Stimulated activated CD8-positive, alpha-beta memory T cell treated with anti-CD3 and anti-CD28 coated beads, Interleukin-4, amount 100 ng/mL, for 48 hours (primary cell): ENCODE measurements around the gene MYBPC2.

ENCODE experiments used
- DNase-seq: peaks from one replicate; pipeline ENCODE4 v3.0.0-alpha.2; 2020

MYBPC2 gene

DNA sequence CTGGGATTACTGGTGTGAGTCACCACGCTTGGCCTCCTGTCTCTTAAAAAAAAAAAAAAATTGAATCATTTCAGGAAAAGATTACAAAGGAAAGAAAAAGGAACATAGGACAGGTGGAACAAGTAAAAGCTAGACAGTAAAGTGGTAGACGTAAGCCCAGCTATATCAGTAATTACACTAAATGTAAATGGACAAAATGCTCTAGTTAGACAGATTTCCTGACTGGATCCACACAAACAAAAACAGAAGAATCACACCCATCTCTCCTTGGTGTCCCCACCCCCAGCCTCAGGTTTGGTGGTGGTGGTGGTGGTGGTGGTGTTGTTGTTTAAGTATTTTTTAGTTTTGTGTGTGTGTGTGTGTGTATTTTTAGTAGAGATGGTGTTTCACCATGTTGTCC is 20.3 kb upstream of the MYBPC2 start:
- no peak for DNase-seq

DNA sequence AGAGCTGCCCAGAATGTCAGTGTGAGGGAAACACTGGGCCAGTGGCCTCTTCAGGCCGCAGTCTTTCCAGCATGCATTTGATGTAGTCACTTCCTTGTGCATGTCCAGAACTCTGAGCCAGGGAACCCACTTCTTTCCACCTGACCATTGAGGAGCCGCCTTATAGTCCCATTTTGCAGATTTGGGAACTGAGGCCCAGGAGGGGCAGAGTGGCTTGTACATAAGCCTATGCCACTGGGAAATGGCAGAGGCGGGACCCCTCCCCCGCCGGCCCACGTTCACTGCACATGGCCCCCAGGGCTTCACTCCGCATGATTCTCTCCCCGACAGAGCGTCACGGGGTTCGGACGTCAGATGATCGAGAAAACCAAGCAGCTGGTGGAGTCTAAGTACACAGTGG is 19.6 kb upstream of the MYBPC2 start:
- DNase-seq: no peak

DNA sequence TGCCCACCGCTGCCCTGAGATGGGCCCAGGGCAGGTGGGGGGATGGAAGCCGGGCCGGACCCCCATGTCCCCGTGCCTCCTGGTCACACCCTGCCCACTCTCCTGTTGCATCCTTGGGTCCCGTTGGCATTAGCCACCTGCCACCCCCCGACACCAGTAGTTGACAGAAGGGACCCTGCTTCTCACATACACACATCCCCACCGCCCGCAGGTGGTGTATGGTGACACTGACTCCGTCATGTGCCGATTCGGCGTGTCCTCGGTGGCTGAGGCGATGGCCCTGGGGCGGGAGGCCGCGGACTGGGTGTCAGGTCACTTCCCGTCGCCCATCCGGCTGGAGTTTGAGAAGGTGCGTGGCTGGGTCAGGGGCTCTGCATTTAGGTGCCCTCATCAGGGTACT is 19.2 kb upstream of the MYBPC2 start:
- DNase-seq: no peak

DNA sequence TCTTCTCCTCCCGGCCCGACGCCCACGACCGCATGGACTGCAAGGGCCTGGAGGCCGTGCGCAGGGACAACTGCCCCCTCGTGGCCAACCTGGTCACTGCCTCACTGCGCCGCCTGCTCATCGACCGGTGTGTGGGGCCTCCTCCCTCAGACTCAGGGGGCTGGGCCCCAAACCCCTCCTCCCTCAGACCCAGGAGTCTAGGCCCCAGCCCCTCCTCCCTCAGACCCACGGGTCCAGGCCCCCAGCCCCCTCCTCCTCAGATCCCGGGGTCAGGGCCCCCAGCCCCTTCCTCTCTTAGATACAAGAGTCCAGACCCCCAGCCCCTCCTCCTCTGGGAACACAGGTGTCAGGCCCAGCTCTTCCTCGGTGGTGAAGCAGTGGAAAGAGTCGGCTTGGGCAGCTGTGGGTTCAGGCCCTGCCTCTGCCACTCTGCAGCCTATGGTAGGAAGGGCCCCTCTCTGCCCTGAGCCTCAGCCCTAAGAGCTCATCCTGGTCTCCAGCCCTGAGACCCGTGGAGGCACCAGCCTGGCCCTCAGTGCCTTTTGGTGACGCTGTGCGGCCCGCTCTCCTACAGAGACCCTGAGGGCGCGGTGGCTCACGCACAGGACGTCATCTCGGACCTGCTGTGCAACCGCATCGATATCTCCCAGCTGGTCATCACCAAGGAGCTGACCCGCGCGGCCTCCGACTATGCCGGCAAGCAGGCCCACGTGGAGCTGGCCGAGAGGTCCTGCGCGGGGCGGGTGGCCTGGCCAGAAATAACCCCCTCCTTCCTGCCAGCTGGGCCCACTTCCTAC is 17.6 kb upstream of the MYBPC2 start:
- DNase-seq: peak; percentile 91

DNA sequence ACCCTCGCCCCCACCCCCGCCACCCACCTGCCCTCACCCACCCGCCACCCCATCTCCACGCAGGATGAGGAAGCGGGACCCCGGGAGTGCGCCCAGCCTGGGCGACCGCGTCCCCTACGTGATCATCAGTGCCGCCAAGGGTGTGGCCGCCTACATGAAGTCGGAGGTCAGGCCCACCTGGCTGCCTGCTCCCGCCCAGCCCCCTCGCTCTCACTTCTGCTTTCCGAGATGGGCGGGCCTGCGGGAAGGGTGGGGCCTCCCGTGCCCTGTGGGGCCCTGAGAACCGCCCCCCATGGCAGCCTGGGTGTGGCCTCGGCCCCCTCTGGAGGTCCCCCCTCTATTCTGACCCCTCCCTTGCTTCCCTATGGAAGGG is 17.0 kb upstream of the MYBPC2 start:
- DNase-seq: no peak

DNA sequence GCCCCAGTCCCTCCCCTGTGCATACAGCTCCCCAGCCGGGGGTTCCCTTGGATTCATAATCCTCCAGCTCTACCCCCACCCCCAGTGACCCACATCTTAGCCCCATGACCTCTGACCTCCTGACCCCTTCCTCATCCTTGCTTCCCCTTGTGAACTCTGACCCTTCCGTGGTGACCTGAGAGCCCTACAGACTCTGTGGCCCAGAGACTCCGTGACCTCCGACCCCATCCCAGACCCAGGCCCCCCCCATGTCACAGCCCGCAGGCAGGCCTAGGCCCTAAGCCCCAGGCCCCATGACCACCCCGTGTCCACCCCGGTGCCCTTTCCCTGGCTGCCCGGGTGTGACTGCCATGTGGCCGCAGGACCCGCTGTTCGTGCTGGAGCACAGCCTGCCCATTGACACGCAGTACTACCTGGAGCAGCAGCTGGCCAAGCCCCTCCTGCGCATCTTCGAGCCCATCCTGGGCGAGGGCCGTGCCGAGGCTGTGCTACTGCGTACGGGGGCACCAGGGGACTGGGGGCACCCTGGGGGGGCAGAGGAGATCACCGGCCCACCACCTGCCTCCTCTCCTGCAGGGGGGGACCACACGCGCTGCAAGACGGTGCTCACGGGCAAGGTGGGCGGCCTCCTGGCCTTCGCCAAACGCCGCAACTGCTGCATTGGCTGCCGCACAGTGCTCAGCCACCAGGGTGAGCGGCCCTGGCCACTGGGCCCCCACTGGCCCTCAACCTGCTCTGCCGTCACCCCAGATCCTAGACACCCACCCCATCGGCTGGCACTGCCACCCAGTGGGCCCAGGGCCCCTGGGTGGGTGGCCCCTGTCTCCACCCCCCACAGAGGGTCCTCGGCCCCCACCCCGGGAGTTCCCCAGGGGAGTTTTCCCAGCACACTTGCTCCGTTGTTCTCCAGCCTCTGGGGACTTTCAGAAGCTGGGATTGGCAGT is 16.4 kb upstream of the MYBPC2 start:
- DNase-seq: no peak

DNA sequence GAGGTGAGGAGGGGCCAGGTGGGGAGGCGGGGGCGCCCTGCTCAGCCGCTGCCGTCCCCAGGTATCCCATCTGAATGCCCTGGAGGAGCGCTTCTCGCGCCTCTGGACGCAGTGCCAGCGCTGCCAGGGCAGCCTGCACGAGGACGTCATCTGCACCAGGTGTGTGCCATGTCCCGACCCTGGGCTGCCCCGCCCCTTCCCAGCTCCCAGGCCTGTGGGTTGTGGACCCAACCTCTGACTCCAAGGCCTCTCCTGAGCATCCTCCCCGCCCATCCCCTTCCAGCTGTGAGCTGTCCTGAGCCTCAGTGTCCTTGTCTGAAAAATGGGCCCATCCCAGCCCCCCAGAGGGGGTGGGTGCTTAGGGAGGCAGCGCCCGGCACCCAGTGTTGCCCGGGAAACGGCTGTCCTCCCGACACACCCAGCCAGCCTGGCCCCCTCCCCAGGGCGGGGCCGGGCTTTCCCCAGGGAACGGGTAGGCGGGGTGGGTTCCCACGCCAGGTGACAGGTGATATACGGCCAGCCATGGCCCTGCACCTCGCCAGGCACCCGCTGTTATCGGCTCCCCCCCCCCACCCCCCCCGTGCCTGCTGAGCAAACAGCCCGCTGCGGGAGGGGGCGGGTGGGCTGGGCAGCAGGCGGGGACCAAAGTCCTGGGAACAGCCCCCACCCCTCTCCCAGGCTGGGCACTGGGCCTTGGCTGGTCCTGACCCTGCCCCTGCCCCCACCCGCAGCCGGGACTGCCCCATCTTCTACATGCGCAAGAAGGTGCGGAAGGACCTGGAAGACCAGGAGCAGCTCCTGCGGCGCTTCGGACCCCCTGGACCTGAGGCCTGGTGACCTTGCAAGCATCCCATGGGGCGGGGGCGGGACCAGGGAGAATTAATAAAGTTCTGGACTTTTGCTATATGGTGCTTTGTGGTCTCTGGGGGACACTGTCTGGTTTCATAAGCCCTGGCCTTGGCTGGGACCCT is 15.3 kb upstream of the MYBPC2 start:
- DNase-seq: no peak

DNA sequence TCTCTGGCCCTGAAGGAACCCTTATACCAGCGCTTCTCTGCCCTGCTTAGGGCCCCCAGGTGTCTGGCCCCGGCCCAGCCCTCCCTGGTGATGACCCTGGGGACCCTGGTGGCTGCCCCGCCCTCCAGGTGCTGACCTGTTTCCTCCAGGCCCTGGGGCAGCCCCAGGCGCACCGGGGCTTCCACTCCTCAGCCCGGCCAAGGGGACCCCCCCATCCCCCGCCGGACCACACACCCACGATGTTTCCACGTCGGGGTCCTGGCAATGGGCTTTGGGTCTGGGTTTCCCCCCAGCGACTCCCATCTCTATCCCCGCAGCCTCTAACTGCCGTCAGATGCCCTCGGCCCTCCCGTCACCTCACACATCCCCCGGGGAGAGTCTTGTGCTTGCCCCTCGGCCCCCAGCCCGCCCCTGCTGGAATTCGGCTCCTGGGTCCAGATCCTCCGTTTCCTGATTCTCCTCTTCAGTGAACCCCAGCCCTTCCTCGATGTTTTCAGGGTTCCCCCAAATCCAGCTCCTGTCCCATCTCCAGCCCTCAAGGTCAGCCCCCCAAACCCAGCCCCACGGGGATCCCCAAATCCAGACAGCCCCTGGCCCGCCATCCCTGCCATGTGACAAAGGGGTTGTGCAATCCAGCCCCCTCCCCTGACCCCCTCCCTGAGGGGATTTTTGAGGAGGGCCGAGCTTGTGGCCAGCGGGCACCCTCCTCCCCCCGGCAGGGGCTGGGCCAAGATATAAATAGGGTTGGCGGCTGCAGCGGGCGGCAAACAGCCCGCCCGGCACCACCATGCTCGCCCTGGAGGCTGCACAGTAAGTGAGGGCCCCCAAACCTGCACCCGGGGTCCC is 14.3 kb upstream of the MYBPC2 start, which contains the start of gene SPIB:
Gene SPIB (plus strand): TSS at position 763 of the 846 bp plus-strand sequence. CDS start 25 bp downstream, at position 788.
- DNase-seq: no peak

DNA sequence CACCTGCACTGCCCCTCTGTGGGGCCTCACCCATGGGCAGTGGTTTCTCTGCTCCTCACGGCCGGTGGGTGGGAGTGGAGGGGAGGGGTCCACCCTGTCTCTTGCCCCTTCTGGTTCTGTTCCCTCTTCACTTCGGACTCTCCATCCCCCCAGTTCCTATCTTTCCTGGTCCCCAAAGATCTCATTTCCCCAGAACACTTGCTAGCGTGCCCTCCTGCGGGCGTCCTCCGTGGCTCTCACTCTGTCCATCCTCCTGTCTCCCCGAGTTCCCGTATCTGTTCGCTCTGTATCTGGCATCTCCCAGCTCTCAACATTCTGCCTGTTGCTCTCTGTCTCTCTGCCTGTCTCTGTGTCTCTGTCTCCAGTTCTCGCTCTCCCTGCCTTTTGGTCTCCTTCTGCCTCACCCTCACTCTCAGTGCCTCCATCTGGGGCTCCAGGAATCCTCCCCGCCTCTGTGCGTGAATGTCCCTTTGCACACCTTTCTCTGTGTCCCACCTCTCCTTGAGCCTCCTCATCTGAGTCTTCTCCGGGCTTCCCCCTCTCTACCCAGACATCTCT is 13.6 kb upstream of the MYBPC2 start:
- no peak for DNase-seq

DNA sequence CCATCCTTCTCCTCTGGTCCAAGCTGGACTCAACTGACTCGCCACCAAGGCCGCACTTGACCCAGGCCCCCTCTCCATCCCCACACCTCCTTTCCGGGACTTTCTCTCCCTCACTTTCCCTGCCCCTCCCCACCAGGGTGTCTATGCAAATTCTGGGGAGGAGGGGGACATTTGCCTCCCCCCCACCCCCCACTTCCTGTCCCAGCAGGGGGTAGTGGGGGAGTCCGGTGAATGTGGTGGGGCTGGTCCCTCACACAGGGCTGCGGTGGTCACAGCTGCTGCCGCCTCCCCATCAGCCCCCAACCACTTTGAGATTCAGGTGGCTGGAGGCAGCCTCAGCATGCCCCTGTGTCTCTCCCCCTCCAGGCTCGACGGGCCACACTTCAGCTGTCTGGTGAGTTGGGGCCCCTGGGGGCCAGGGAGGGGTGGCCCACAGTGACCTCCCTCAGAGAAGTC is 13.1 kb upstream of the MYBPC2 start:
- DNase-seq: no peak

DNA sequence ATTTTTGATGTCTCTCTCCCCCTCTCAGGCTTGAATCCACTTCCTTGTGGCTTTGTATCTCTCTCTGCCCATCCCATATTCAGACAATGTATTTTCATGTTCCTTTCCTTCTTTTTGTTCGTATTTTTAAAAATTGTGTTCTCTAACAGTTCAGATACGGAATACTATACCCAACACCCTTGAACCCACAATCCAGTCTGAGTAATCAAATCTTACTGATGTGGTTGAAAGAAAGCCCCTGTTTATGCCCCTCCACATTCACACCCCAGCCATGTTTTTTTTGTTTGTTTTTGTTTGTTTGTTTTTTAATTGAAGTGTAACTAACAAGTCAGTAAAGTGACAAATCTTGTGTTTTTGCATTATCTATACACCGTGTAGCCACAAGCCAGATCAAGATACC is 12.6 kb upstream of the MYBPC2 start:
- no peak for DNase-seq

DNA sequence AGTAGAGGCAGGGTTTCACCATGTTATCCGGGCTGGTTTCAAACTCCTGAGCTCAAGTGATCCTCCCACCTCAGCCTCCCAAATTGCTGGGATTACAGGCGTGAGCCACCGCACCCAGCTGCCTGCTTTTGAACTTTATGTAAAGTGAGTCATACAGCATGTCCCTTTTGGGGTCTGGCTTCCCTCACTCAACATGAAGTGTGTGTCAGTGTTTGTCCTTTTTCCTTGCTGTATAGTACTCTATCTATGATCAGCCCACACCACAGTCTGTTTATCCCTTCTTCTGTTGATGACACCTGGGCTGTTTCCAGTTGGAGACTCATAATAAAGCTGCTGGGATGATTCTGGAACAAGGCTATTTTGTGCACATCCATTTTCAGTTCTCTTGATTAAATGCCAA is 11.9 kb upstream of the MYBPC2 start:
- DNase-seq: no peak

DNA sequence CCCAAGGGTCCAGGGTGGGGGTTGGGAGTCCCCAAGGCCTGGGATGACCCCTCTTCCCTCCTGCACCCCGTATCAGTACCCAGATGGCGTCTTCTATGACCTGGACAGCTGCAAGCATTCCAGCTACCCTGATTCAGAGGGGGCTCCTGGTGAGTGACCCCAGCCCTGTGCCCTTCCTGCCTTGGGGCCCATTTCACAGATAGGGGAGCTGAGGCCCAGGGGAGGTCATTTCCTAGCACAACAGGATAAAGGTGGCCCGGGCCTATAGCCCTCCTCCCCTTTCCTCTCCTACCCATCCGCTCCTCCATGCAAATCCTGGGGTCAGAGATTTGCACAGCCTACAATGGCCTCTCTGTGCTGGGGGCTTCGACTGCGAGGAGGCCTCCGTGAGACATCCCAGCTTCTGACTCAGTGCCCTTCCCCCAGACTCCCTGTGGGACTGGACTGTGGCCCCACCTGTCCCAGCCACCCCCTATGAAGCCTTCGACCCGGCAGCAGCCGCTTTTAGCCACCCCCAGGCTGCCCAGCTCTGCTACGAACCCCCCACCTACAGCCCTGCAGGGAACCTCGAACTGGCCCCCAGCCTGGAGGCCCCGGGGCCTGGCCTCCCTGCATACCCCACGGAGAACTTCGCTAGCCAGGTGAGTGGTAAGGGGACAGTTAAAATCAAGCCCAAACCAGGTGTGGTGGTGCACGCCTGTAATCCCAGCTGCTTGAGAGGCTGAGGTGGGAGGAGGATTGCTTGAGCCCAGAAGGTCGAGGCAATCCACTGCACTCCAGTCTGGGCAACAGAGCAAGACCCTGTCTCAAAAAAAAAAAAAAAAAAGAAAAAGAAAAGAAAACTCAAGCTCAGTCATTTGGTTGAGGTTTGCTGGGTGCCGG is 10.1 kb upstream of the MYBPC2 start:
- DNase-seq: no peak

DNA sequence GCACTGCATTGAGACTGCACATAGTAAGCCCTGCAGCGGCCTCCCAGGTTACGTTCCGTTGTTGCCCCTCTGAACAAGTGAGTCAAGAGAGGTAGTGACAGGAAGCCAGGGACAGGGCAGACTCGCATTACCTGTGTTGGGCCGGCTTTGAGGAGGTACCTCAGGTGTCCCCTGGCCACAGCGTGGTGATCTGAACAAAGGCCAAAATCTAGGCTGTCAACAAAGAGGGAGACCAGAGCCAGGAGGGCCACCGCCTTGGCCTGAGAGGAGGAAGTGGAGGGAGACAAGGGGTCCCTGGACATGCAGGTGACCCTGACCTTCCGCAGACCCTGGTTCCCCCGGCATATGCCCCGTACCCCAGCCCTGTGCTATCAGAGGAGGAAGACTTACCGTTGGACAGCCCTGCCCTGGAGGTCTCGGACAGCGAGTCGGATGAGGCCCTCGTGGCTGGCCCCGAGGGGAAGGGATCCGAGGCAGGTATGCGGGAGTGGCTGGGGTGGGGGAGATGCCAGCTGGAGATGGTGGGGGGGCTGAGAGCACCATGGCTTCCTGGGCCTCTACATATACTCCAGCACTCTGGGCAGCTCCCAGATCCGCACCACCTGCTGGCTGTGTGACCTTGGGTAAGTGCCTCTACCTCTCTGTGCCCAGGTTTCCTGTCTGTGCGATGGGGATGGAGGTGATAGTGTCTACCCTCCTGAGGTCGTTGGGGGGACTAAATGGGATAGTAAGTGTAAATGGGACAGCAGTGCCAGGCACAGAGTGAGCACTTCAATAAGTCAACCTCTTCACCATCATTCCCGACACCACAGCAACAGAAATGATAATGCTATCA is 9.2 kb upstream of the MYBPC2 start:
- DNase-seq: no peak

DNA sequence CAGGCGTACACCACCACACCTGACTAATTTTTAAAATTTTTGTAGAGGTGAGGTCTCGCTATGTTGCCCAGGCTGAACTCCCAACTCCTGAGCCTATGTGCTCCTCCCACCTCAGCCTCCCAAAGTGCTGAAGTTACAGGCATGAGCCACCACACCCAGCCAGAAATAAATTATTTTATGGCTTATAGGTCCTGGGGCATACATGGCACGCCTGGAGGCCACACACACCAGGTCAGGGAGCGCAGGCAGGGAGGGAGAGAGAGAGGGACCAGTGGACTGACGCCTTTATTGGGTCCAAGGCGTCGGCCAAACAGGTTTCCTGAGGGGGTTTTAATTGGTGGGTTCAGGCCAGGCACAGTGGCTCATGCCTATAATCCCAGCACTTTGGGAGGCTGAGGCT is 7.1 kb upstream of the MYBPC2 start:
- DNase-seq: no peak

DNA sequence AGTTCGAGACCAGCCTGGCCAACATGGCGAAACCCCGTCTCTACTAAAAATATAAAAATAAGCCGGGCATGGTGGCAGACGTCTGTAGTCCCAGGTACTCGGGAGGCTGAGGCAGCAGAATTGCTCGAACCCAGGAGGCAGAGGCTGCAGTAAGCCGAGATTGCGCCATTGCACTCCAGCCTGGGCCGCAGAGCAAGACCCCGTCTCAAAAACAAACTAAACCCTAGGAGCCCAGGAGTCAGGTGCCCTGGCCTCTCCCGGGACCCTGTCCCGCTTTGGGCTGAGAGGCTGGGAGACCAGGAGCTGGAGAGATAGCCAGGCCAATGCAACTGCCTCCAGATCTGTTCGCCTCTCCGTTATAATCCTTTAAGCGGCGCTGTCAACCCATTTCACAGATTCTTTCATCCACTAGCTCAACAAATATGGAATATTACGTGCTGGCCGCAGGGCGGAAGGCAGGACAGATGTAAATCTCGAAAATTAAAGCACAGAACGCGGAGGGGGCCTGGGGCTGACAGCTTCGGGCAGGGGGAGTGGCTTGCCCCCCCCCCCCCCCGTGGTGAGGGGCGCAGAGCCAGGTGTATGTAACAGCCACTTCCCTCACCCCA is 5.3 kb upstream of the MYBPC2 start:
- no peak for DNase-seq

DNA sequence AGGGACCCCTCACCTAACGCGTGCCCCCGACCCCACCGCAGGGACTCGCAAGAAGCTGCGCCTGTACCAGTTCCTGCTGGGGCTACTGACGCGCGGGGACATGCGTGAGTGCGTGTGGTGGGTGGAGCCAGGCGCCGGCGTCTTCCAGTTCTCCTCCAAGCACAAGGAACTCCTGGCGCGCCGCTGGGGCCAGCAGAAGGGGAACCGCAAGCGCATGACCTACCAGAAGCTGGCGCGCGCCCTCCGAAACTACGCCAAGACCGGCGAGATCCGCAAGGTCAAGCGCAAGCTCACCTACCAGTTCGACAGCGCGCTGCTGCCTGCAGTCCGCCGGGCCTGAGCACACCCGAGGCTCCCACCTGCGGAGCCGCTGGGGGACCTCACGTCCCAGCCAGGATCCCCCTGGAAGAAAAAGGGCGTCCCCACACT is 4.7 kb upstream of the MYBPC2 start:
- DNase-seq: no peak

DNA sequence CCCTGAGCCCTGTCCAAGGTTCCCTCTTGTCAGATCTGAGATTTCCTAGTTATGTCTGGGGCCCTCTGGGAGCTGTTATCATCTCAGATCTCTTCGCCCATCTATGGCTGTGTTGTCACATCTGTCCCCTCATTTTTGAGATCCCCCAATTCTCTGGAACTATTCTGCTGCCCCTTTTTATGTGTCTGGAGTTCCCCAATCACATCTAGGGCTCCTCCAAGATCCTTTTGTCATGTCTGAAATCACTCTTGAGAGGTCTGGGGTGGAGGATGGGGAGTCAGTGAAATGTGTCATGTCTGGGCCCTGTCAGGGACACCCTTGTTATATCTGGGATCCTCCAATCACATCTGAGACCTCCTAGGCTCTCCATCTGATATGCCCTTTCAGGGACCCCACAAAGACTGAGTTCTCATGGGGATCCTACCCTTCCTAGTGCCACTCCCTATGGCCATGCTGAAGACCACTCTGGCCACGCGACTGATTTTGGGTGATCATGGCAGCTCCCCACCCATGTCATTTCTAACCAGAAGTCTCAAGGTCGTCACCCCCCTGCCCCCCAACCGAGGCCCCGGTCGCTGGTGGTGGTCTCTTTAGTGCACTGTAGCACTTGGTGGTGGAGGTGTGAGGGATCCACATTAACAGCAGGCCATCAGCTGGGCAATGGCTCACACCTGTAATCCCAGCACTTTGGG is 3.8 kb upstream of the MYBPC2 start:
- no peak for DNase-seq
